ENCODE results near the gene NKAIN2.

The NKAIN2 gene

GRCh38 chr6:124590001-124590400, 786.3 kb downstream of the NKAIN2 start:
- no peak for DNase-seq (ENCODE audit: low read depth in 2 of 2)

GRCh38 chr6:124599656-124600055, 796.0 kb downstream of the NKAIN2 start:
- DNase-seq (ENCODE audit: low read depth in 2 of 2): no peak

- no peak for DNase-seq (ENCODE audit: low read depth in 2 of 2)
These were observed 801.1 kb downstream of the NKAIN2 start for GRCh38 chr6:124604719-124605118.

GRCh38 chr6:124607119-124607627, 803.5 kb downstream of the NKAIN2 start:
- no peak for DNase-seq (ENCODE audit: low read depth in 2 of 2)

- no peak for DNase-seq (ENCODE audit: low read depth in 2 of 2)
These were observed 809.4 kb downstream of the NKAIN2 start for GRCh38 chr6:124613031-124613430.

- no peak for DNase-seq (ENCODE audit: low read depth in 2 of 2)
These were observed 818.7 kb downstream of the NKAIN2 start for GRCh38 chr6:124622351-124622750.

- DNase-seq (ENCODE audit: low read depth in 2 of 2): no peak
These were observed 830.0 kb downstream of the NKAIN2 start for GRCh38 chr6:124633655-124634054.

- DNase-seq (ENCODE audit: low read depth in 2 of 2): no peak
These were observed 836.8 kb downstream of the NKAIN2 start for GRCh38 chr6:124640432-124640831.

GRCh38 chr6:124655866-124656265, 852.2 kb downstream of the NKAIN2 start:
- DNase-seq (ENCODE audit: low read depth in 2 of 2): no peak

- no peak for DNase-seq (ENCODE audit: low read depth in 2 of 2)
These were observed 854.4 kb downstream of the NKAIN2 start for GRCh38 chr6:124658053-124658452.

GRCh38 chr6:124659427-124659826, 855.8 kb downstream of the NKAIN2 start:
- DNase-seq (ENCODE audit: low read depth in 2 of 2): no peak

GRCh38 chr6:124660185-124660584, 856.5 kb downstream of the NKAIN2 start:
- DNase-seq (ENCODE audit: low read depth in 2 of 2): no peak

GRCh38 chr6:124661097-124661661, 857.5 kb downstream of the NKAIN2 start:
- no peak for DNase-seq (ENCODE audit: low read depth in 2 of 2)

GRCh38 chr6:124668028-124668427, 864.4 kb downstream of the NKAIN2 start:
- no peak for DNase-seq (ENCODE audit: low read depth in 2 of 2)

- no peak for DNase-seq (ENCODE audit: low read depth in 2 of 2)
These were observed 866.2 kb downstream of the NKAIN2 start for GRCh38 chr6:124669713-124670480.

GRCh38 chr6:124670801-124671200, 867.1 kb downstream of the NKAIN2 start:
- no peak for DNase-seq (ENCODE audit: low read depth in 2 of 2)

- DNase-seq (ENCODE audit: low read depth in 2 of 2): no peak
These were observed 867.7 kb downstream of the NKAIN2 start for GRCh38 chr6:124671324-124671723.

- no peak for DNase-seq (ENCODE audit: low read depth in 2 of 2)
These were observed 870.4 kb downstream of the NKAIN2 start for GRCh38 chr6:124674042-124674441.

GRCh38 chr6:124676033-124676432, 872.4 kb downstream of the NKAIN2 start:
- DNase-seq (ENCODE audit: low read depth in 2 of 2): no peak

GRCh38 chr6:124677874-124678273, 874.2 kb downstream of the NKAIN2 start:
- DNase-seq (ENCODE audit: low read depth in 2 of 2): no peak

GRCh38 chr6:124679387-124679786, 875.7 kb downstream of the NKAIN2 start:
- DNase-seq (ENCODE audit: low read depth in 2 of 2): no peak

- no peak for DNase-seq (ENCODE audit: low read depth in 2 of 2)
These were observed 879.1 kb downstream of the NKAIN2 start for GRCh38 chr6:124682751-124683150.

GRCh38 chr6:124683507-124683906, 879.8 kb downstream of the NKAIN2 start:
- DNase-seq (ENCODE audit: low read depth in 2 of 2): no peak

Data from stimulated activated CD8-positive, alpha-beta memory T cell treated with anti-CD3 and anti-CD28 coated beads, Interleukin-15, amount 100 ng/mL, for 4 hours (primary cell).